H1 (cell line): ENCODE data around the gene SFR1. TPM values are rescaled to one million over a fixed set of nuclear protein-coding genes. Genes with fewer than 3 reads are reported as not detected.

Experiments used
- CTCF ChIA-PET: fragments of 300-600 bp; sonication (Branson Sonifier 250); formaldehyde crosslinking; loops from one replicate; lab custom pipeline; 2021; ENCODE audit not compliant: partially characterized antibody; lab: Charles Lee
- POLR2A ChIA-PET: fragments of 300-600 bp; sonication (Branson Sonifier 250); formaldehyde crosslinking; loops from one replicate; lab custom pipeline; 2021; ENCODE audit warnings: inconsistent platforms; ENCODE audit not compliant: partially characterized antibody; lab: Charles Lee
- DNase-seq, 2 experiments: peaks; one replicate each; pipeline versions ENCODE4 v3.0.0 to v3.0.0-alpha.2; 2010 to 2022; ENCODE audit warnings: low spot score in 2 of 2, low read depth in 1 of 2, mixed read lengths in 1 of 2
- FAIRE-seq: peaks from 2 replicates; lab custom pipeline; 2011; peaks lifted over from hg19 to GRCh38; lab: Jason Lieb, UNC
- H2AFZ ChIP-seq: 2 replicates; pipeline ENCODE4 v1.8.1; 2012; ENCODE audit warnings: low read length, inconsistent platforms
- H2AK5ac ChIP-seq: 2 replicates; pipeline ENCODE4 v1.6.1; 2013; ENCODE audit warnings: low read depth, low read length
- H2BK120ac ChIP-seq: replicated peaks from 2 replicates; pipeline ENCODE3; 2013; ENCODE audit warnings: low read depth, low read length, inconsistent platforms
- H2BK12ac ChIP-seq: 2 replicates; pipeline ENCODE4 v1.6.1; 2013; ENCODE audit warnings: low read depth, low read length
- H2BK15ac ChIP-seq: 2 replicates; pipeline ENCODE4 v1.6.1; 2013; ENCODE audit warnings: low read length
- H2BK20ac ChIP-seq: 2 replicates; pipeline ENCODE4 v1.6.1; 2013; ENCODE audit warnings: low read length
- H2BK5ac ChIP-seq: 2 replicates; pipeline ENCODE4 v1.6.1; 2013; ENCODE audit warnings: low read depth, low read length
- H3K14ac ChIP-seq: 2 replicates; pipeline ENCODE4 v1.6.1; 2013; ENCODE audit warnings: inconsistent platforms; ENCODE audit not compliant: insufficient read length
- H3K18ac ChIP-seq: 2 replicates; pipeline ENCODE4 v1.6.1; 2013; ENCODE audit warnings: low read length; ENCODE audit errors: extremely low read depth
- H3K23ac ChIP-seq: 2 replicates; pipeline ENCODE4 v1.6.1; 2013; ENCODE audit warnings: inconsistent platforms; ENCODE audit not compliant: insufficient read length
- H3K23me2 ChIP-seq: 2 replicates; pipeline ENCODE4 v1.6.1; 2013; ENCODE audit warnings: low read depth, low read length
- H3K27ac ChIP-seq: 2 replicates; pipeline ENCODE4 v1.6.1; 2011; ENCODE audit warnings: low read depth, low read length, inconsistent platforms
- H3K27me3 ChIP-seq, 4 experiments: replicated peaks in 1 of 4; 1 replicate in 1 of 4; 2 replicates in 3 of 4; pipeline versions ENCODE4 v1.6.1 to v1.8.1; 2011 to 2013; ENCODE audit warnings: low read length in 3 of 4, mild to moderate bottlenecking in 3 of 4, inconsistent platforms in 2 of 4, mixed read lengths in 2 of 4, moderate library complexity in 1 of 4; ENCODE audit not compliant: control insufficient read depth in 3 of 4, insufficient read depth in 3 of 4; ENCODE audit errors: extremely low read depth in 1 of 4
- H3K36me3 ChIP-seq, 4 experiments: 2 replicates each; pipeline versions ENCODE4 v1.6.1 to v1.8.1; 2011 to 2013; ENCODE audit warnings: mild to moderate bottlenecking in 4 of 4, low read length in 3 of 4, moderate library complexity in 2 of 4, control low read depth in 1 of 4, inconsistent platforms in 1 of 4; ENCODE audit not compliant: insufficient read depth in 4 of 4, control insufficient read depth in 2 of 4
- H3K4ac ChIP-seq: replicated peaks from 2 replicates; pipeline ENCODE3; 2013; ENCODE audit warnings: low read length, low read depth, mixed read lengths, inconsistent platforms; ENCODE audit not compliant: insufficient read length
- H3K4me1 ChIP-seq, 4 experiments: replicated peaks in 1 of 4; 1 replicate in 1 of 4; 2 replicates in 3 of 4; pipeline versions ENCODE4 v1.6.1 to v1.8.1; 2011 to 2013; ENCODE audit warnings: low read length in 3 of 4, inconsistent platforms in 2 of 4, mixed read lengths in 1 of 4; ENCODE audit not compliant: insufficient read depth in 4 of 4, control insufficient read depth in 3 of 4
- H3K4me2 ChIP-seq, 2 experiments: 2 replicates each; pipeline versions ENCODE4 v1.6.1 to v1.8.1; 2011 to 2013; ENCODE audit warnings: low read depth in 2 of 2, low read length in 2 of 2, control low read depth in 1 of 2, inconsistent platforms in 1 of 2, mild to moderate bottlenecking in 1 of 2; ENCODE audit not compliant: insufficient read depth in 1 of 2
- H3K4me3 ChIP-seq, 4 experiments: fragments of 200-600, 300-600 bp in 1 of 4; sonication (generic), shearing (Covaris generic), sonication (Bioruptor Twin) in 1 of 4; 2 replicates each; pipeline versions ENCODE4 v1.5.1 to v1.8.1; 2011 to 2016; ENCODE audit warnings: low read length in 4 of 4, low read depth in 3 of 4, control low read depth in 2 of 4, inconsistent platforms in 2 of 4, mild to moderate bottlenecking in 2 of 4, mixed read lengths in 1 of 4, moderate library complexity in 1 of 4; ENCODE audit not compliant: insufficient read depth in 2 of 4; ENCODE audit errors: extremely low read depth in 1 of 4
- H3K56ac ChIP-seq: replicated peaks from 2 replicates; pipeline ENCODE3; 2013; ENCODE audit warnings: low read depth, mild to moderate bottlenecking, mixed read lengths, low read length, inconsistent platforms; ENCODE audit not compliant: insufficient read length
- H3K79me1 ChIP-seq: 2 replicates; pipeline ENCODE4 v1.6.1; 2013; ENCODE audit warnings: low read depth, low read length, control low read depth
- H3K79me2 ChIP-seq, 2 experiments: 2 replicates each; pipeline versions ENCODE4 v1.6.1 to v1.8.1; 2012 to 2013; ENCODE audit warnings: low read length in 2 of 2, mild to moderate bottlenecking in 2 of 2, inconsistent platforms in 1 of 2; ENCODE audit not compliant: insufficient read depth in 2 of 2, control insufficient read depth in 1 of 2
- H3K9ac ChIP-seq, 4 experiments: replicated peaks in 1 of 4; 1 replicate in 1 of 4; 2 replicates in 3 of 4; pipeline versions ENCODE4 v1.6.1 to v1.8.1; 2011 to 2013; ENCODE audit warnings: low read depth in 3 of 4, low read length in 3 of 4, control low read depth in 2 of 4, mild to moderate bottlenecking in 2 of 4, moderate library complexity in 2 of 4, inconsistent platforms in 1 of 4; ENCODE audit errors: extremely low read depth in 1 of 4
- H3K9me3 ChIP-seq, 2 experiments: 2 replicates each; pipeline versions ENCODE4 v1.6.1 to v1.8.1; 2012 to 2013; ENCODE audit warnings: mild to moderate bottlenecking in 2 of 2, moderate library complexity in 2 of 2, control low read depth in 1 of 2, inconsistent platforms in 1 of 2, low read depth in 1 of 2, low read length in 1 of 2, mixed read lengths in 1 of 2; ENCODE audit not compliant: insufficient read depth in 2 of 2
- H4K20me1 ChIP-seq, 2 experiments: replicated peaks in 1 of 2; 2 replicates each; pipeline versions ENCODE3 to v1.8.1; 2011 to 2013; ENCODE audit warnings: inconsistent platforms in 2 of 2, low read length in 2 of 2, mild to moderate bottlenecking in 1 of 2; ENCODE audit not compliant: insufficient read depth in 2 of 2, control insufficient read depth in 1 of 2
- H4K5ac ChIP-seq: 2 replicates; pipeline ENCODE4 v1.6.1; 2013; ENCODE audit warnings: low read length, low read depth, mixed read lengths, inconsistent platforms; ENCODE audit not compliant: insufficient read length
- H4K8ac ChIP-seq: 2 replicates; pipeline ENCODE4 v1.8.0; 2013; ENCODE audit warnings: mild to moderate bottlenecking, moderate library complexity, low read length, inconsistent platforms; ENCODE audit not compliant: insufficient read depth; ENCODE audit errors: extremely low read depth
- H4K91ac ChIP-seq: replicated peaks from 2 replicates; pipeline ENCODE3; 2013; ENCODE audit warnings: low read length, mixed read lengths, inconsistent platforms; ENCODE audit not compliant: insufficient read length
- ATF2 ChIP-seq: IDR thresholded peaks from 2 replicates; pipeline ENCODE4 v1.6.1; 2012; ENCODE audit warnings: low read length, inconsistent platforms
- CREB1 ChIP-seq: IDR thresholded peaks from 2 replicates; pipeline ENCODE4 v1.6.1; 2012; ENCODE audit warnings: inconsistent platforms
- CTCF ChIP-seq, 3 experiments: IDR thresholded peaks; 1 replicate in 2 of 3; 2 replicates in 1 of 3; pipeline versions ENCODE4 v1.5.1 to v1.6.1; 2011; ENCODE audit warnings: low read length in 3 of 3, mild to moderate bottlenecking in 3 of 3, inconsistent platforms in 2 of 3, low read depth in 1 of 3, moderate library complexity in 1 of 3; ENCODE audit not compliant: insufficient read depth in 1 of 3; ENCODE audit errors: control extremely low read depth in 1 of 3
- WGBS, 2 experiments: shearing (Covaris generic) in 1 of 2; methylation state at CpG; one replicate each; pipeline versions ENCODE4 v1.1.6 to v1.1.7; 2013 to 2015; ENCODE audit warnings: low lambda C conversion rate in 2 of 2, mixed read lengths in 2 of 2, inconsistent platforms in 1 of 2, low coverage in 1 of 2, missing lambda C conversion rate in 1 of 2; ENCODE audit not compliant: insufficient replicate concordance in 2 of 2, insufficient coverage in 1 of 2, insufficient read length in 1 of 2; ENCODE audit errors: extremely low coverage in 1 of 2, missing lambda C conversion rate in 1 of 2; 5-methylcytosine and 5-hydroxymethylcytosine counted together
- polyA plus RNA-seq, 7 experiments: library from polyadenylated mRNA; depleted of rRNA in 3 of 7; stranded (reverse) in 5 of 7; unstranded in 2 of 7; fragments of >200 nt in 5 of 7; fragments of 200-250 nt in 2 of 7; gene quantifications; 1 replicate in 5 of 7; 2 replicates in 1 of 7; 4 replicates in 1 of 7; pipeline versions ENCODE4 v1.2.1 to v1.2.3, GENCODE V29; 2011 to 2013; ENCODE audit warnings: missing spikeins in 2 of 7, mixed read lengths in 2 of 7
- total RNA-seq: library from RNA; stranded (reverse); fragmentation: NEBNext Ultra II Directional; extraction: Animal tissue kit (Norgen Biotek cat#: 25700); gene quantifications from 2 replicates; pipeline ENCODE4 v1.2.1, GENCODE V29; 2021

The SFR1 gene
- total and polyA plus RNA-seq, 2 of the 8 experiments (the other 6 are each of a cell fraction or from before 2014, with no cell fraction given) = 3.4 to 7.7 TPM

- DNase-seq (no peak), FAIRE-seq (no peak)
- Histone ChIP-seq H3K4me3 (peak overlapping the region; percentile 58 to 82 (median 82); a peak in 6 of 8 replicates), H3K27ac (peak overlapping the region; percentile 99), H3K56ac (no peak overlapping the region), H3K36me3 (no peaks in the 10 kb centered on the region; a peak in 1 of 8 replicates), H4K8ac (no peak overlapping the region), H3K9ac (peak overlapping the region in 2 of 4 experiments; percentile 57 to 98; a peak in 4 of 7 replicates), H3K4ac (no peak overlapping the region), H3K27me3 (no peaks in the 10 kb centered on the region), H3K9me3 (no peaks in the 10 kb centered on the region), H2BK20ac (no peak overlapping the region), H4K5ac (peak overlapping the region; percentile 37), H3K23me2 (peaks cover 5% of the 10 kb centered on the region), H2BK12ac (peak overlapping the region; percentile 30; the same call in 1 of the 2 replicates), H3K79me1 (no peaks in the 10 kb centered on the region), H3K18ac (peak overlapping the region; percentile 26; the same call in 1 of the 2 replicates), H3K14ac (no peak overlapping the region), H4K91ac (peak overlapping the region; percentile 4), H2BK15ac (no peak overlapping the region; the same call in 1 of the 2 replicates), H2BK120ac (peak overlapping the region; percentile 11), H3K4me2 (peak overlapping the region; percentile 92 to 99), H2AFZ (0 out of 2 replicates have a peak overlapping the region, but pooled peaks have one; percentile 15), H2BK5ac (no peak overlapping the region), H2AK5ac (no peak overlapping the region), H3K23ac (no peak overlapping the region), H3K79me2 (no peaks in the 10 kb centered on the region), H4K20me1 (no peaks in the 10 kb centered on the region), H3K4me1 (peaks cover 0 to 8% (median 4%) of the 10 kb centered on the region in 4 experiments; a peak in 3 of 7 replicates)
- ChIA-PET POLR2A (interaction anchor here (0.9 to 3.9 kb wide), 16 partner anchors 9 to 154 kb away, joined by 3 to 43 read pairs (median 12); partner anchors contain the start of gene GSTO1), CTCF (interaction anchor here (0.6 to 8.6 kb wide), 19 partner anchors 11 to 645 kb away, joined by 3 to 43 read pairs (median 4); no protein-coding TSS in a partner anchor)
- TF ChIP-seq ATF2 (0 out of 2 replicates have a peak, but pooled peaks have one; percentile 1), CREB1 (no peak), CTCF (IDR thresholded peaks at IDR 0.05; ENCODE audit: control extremely low read depth in 1 of 3, insufficient read depth in 1 of 3, low read depth in 1 of 3, low read length in 3 of 3) (no peak)
- WGBS, 2 experiments = 76% methylated on average over 2 of the region's 2 CpGs; no CpG with 5 or more reads in 1 of the 2 experiments
Observed at GRCh38 chr10:104120512-104120902, 1.5 kb upstream of the SFR1 start.
